ENCODE measurements around the gene LMO1.

DNA sequence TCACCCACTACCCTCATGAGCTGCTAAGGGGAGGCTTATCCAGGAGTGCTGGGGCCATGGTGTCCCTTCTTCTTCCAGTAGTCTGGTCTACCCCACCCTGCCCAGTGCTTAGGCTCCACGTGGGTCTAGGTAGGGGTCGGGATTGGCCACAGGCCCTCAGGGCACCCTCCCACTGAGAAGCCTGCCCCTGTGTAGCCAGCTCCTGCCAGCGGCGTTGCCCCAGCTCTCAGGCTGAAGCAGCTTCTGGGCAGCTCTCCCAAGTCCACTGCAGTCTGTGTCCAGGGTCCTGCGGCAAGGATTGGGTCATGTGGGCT lies 70.8 kb downstream of the LMO1 start:
- TF ChIP-seq, protein P1, sequence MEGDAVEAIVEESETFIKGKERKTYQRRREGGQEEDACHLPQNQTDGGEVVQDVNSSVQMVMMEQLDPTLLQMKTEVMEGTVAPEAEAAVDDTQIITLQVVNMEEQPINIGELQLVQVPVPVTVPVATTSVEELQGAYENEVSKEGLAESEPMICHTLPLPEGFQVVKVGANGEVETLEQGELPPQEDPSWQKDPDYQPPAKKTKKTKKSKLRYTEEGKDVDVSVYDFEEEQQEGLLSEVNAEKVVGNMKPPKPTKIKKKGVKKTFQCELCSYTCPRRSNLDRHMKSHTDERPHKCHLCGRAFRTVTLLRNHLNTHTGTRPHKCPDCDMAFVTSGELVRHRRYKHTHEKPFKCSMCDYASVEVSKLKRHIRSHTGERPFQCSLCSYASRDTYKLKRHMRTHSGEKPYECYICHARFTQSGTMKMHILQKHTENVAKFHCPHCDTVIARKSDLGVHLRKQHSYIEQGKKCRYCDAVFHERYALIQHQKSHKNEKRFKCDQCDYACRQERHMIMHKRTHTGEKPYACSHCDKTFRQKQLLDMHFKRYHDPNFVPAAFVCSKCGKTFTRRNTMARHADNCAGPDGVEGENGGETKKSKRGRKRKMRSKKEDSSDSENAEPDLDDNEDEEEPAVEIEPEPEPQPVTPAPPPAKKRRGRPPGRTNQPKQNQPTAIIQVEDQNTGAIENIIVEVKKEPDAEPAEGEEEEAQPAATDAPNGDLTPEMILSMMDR (IDR thresholded peaks at IDR 0.05), result no peak
- no peak for TF ChIP-seq POLR2A (IDR thresholded peaks at IDR 0.05)
